HG03442 (cell line): Measurements from ENCODE around the gene TTLL7.
"Not testable (repeated sequence)": the region's sequence is repeated elsewhere in the genome, so short reads cannot be mapped to it uniquely, and the experiment has no call there.

Experiments
- ATAC-seq: cut with Tn5 transposase; IDR thresholded peaks from one replicate; pipeline ENCODE4 v1.9.1; 2021; ENCODE audit warnings: mild to moderate bottlenecking, moderate library complexity; ENCODE audit not compliant: unreplicated experiment

The TTLL7 gene

DNA sequence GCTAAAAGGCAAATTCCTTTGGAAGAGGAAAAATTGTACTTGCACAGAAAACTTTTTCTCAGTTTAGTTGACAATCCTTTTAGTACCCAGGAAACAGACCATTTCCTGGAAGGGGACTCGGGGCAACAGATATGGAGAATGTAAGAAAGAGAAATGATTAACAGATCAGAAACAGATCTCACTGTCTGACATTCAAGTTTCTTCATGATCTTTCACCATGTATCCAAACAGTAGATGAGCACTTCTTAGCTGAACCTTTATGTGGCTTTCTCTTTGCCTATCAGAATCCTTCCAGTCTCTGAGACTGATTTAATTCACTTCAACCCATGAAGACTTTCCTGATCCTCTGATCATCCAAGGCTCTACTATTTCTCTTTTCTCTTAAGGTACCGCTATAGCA is 2.7 kb downstream of the TTLL7 start:
- no peak for ATAC-seq

GRCh38 chr1:83995649-83996048 is 3.3 kb downstream of the TTLL7 start:
- ATAC-seq, result no peak

- ATAC-seq, result no peak
Measured at GRCh38 chr1:83994111-83994510, 4.8 kb downstream of the TTLL7 start.

DNA sequence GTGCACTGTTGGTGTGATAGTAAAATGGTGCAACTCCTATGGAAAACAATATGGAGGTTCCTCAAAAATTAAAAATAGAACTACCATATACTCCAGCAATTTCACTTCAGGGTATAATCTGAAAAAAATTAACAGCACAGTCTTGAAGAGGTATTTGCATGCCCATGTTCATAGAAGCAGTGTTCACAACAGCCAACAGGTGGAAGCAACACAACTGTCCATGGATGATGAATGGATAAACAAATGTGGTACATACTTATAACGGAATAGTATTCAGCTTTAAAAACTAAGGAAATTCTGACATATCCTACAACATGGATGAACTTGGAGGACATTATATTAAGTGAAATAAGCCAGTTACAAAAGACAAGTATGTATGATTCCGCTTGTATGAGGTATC is 8.2 kb downstream of the TTLL7 start:
- ATAC-seq, result no peak

GRCh38 chr1:83985048-83985447 is 13.9 kb downstream of the TTLL7 start:
- ATAC-seq, result no peak

DNA sequence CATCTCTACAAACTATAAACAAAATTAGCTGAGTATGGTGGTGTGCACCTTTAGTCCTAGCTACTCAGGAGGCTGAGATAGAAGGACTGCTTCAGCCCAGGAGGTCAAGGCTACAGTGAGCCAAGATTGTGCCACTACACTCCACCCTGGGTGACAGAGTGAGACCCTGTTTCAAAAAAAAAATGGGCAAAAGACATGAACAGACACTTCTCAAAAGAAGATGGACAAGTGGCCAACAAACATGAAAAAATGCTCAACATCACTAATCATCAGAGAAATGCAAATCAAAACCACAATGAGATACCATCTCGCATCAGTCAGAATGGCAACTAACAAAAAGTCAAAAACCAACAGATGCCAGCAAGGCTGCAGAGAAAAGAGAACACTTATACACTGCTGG is 15.0 kb downstream of the TTLL7 start:
- ATAC-seq, result not testable (repeated sequence)

DNA sequence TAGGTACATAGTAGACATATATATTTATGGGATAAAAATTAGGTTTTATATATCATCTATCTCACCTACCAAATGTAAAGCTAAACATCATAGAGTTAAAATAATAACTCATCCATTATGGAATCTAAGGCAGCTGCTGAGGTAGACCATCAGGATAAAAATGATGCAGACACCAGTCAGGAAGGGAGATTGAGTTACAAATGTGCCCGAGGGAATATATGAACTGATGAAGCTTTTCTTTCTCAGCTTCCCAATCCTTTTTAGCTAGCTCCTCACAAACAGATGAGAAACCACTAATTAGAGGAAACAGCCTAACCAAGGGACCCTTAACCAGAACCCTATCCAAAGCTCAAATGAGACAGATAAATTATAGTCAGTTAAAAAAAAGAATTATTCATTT is 20.9 kb downstream of the TTLL7 start:
- no peak for ATAC-seq

GRCh38 chr1:83976920-83977319 is 22.0 kb downstream of the TTLL7 start:
- ATAC-seq, result no peak

GRCh38 chr1:83970802-83971201 is 28.1 kb downstream of the TTLL7 start:
- no peak for ATAC-seq

- ATAC-seq, result no peak
Measured at GRCh38 chr1:83970114-83970513, 28.8 kb downstream of the TTLL7 start.

GRCh38 chr1:83967336-83967735 is 31.6 kb downstream of the TTLL7 start:
- no peak for ATAC-seq

GRCh38 chr1:83964153-83964552 is 34.8 kb downstream of the TTLL7 start:
- ATAC-seq, result no peak

GRCh38 chr1:83961571-83962295 is 37.2 kb downstream of the TTLL7 start:
- no peak for ATAC-seq

DNA sequence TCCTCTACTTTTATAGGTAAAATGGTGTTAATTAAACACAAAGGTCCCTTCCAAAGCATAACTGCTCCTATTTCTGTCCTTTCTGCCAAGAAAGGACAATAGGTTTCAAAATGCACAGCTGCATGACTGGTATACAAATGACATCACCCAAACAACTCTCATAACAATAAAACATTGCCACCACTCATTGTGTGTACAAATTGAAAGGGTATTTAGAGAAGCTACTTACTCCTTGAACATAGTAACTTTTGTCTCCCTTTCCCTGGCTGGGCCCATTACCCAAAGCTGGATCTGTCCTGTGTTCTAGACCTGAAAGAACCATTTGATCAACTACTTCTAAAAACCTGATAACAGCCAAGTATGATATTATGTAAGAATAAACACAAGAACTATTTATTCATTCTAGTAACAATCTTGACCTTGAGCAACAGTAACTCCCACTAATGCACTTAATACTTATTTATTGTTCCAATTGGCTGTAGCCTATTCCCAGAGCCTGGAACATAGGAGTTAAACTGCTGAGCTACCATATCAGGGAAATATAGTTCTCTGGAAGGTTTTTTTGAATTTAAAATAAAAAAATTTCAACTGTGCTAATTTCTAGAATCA is 38.2 kb downstream of the TTLL7 start:
- no peak for ATAC-seq

DNA sequence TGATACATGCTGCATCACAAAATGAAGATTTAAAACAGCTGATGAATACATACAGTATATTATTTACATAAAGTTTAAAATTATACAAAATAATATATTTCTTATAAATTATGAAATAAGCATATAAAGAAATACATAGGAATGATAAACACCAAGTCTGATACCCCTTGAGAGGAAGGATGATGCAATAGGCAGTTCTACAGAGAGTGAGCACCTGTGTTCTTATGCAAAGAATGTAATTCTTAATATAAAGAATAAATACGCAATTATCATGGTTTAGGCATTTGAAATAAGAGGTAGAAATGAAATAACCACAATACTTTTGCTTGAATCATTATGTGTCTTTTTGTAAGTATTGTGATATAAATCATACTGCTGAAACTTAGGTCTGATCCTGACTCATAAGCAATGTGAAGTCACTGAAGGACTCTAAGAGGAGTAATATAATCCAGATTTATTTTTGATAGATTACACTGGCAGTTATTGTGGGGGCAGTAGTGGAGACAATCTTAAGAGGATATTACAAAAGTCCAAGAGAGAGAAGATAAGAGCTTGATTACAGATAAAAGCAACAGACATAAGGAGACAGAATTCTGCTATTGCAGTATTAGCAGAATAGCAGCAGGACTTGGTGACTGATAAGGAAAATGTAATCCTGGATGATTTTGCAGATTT is 39.0 kb downstream of the TTLL7 start:
- no peak for ATAC-seq

- no peak for ATAC-seq
Measured at GRCh38 chr1:83958704-83959103, 40.2 kb downstream of the TTLL7 start.

GRCh38 chr1:83954166-83954823 is 44.6 kb downstream of the TTLL7 start:
- ATAC-seq, result no peak

GRCh38 chr1:83950106-83950661 is 48.7 kb downstream of the TTLL7 start:
- ATAC-seq, result no peak

DNA sequence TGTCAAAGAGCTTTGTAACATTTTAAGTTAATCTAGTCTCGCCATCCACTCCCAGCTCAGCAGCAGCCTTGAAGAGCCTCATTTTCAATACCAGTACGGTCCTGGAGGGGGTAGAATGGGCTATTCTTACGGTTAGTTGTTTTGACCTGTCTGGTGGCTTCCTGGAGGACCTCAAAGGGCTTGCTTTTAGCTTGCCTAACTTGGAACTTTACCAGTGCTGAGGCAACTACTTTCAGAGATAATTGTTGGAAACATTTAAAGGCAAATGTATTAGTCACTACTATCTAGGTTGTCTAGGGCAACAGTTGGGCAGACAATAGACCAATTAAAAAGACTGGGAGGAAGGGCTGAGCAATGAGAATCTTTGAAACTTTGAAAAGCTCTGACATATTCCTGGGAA is 56.0 kb downstream of the TTLL7 start:
- no peak for ATAC-seq

DNA sequence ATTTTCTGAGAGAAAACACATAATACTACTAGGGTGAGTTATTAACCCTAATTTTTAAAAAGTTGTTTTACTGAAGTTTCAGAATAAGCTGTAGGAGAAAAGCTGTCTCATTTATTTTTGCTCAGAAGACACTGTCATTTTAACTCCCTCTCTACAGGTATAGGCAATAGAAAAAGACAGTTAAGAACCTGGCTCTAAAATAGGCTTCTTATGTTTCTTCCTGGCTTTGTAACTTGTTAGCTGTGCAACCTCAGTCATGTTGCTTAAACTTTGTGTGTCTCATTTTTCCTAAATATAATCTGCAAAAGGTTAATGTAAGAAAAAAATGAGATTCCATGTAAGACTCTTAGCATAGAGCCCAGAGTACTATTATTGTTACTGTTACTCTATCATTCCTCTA is 64.4 kb downstream of the TTLL7 start:
- ATAC-seq, result no peak

DNA sequence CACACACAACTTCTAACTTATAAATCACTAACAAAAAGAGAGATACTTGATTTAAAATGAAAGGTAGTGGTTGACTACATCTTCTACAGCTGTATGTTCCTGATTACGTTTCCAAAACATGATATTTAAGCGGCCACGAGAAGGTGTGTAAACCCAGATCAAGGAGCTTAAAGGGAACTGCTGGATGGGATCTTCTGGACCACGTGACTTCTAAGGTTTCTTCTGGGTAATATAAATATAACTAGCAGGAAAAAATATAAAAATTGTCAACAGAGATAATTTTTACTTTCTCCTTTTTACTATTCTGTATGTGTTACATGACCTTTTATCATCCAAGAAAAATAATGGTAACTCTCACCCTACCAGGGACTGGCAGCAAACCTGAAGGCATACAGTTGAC is 66.2 kb downstream of the TTLL7 start:
- no peak for ATAC-seq
